HCT116 (cell line): ENCODE measurements around the gene SLC25A21. TPM values are rescaled to one million over a fixed set of nuclear protein-coding genes. Genes with fewer than 3 reads are reported as not detected.
"Not testable (repeated sequence)": the region's sequence is repeated elsewhere in the genome, so short reads cannot be mapped to it uniquely, and the experiment has no call there.

Source experiments
- ATAC-seq: fragments of 200-7000 bp; cut with Tn5 transposase; 2 replicates; pipeline ENCODE4 v1.9.1; 2020; ENCODE audit warnings: mild to moderate bottlenecking, moderate library complexity
- BruUV-seq: library from RNA; stranded (reverse); fragments of 400-500 nt; replicated peaks from 2 replicates; lab custom pipeline; 2021; lab: Mats Ljungman, UMichigan
- CTCF ChIA-PET: fragments of 300-600 bp; sonication (Branson Sonifier 250); formaldehyde crosslinking; loops from one replicate; lab custom pipeline; 2021; ENCODE audit warnings: antibody characterized with exemption; lab: Charles Lee
- POLR2A ChIA-PET: fragments of 300-600, 350-600 bp; sonication (Branson Sonifier 250); formaldehyde crosslinking; loops from one replicate; lab custom pipeline; 2021; ENCODE audit warnings: antibody characterized with exemption; lab: Charles Lee
- RAD21 ChIA-PET, 2 experiments: fragments of 300-600 bp; sonication (Branson Sonifier 250); formaldehyde crosslinking; loops; one replicate each; lab custom pipeline; 2023; ENCODE audit warnings: low total read pairs in 2 of 2; ENCODE audit not compliant: uncharacterized antibody in 2 of 2, unreplicated experiment in 2 of 2, low non-redundant PET in 1 of 2; lab: Charles Lee
- DNase-seq: peaks from one replicate; pipeline ENCODE4 v3.0.0-alpha.2; 2010; ENCODE audit warnings: low read depth, low spot score
- H2AFZ ChIP-seq: fragments of 200-600 bp; shearing (Covaris generic), sonication (generic); 2 replicates; pipeline ENCODE4 v1.6.1; 2017; ENCODE audit warnings: low read depth, mixed run types, mixed read lengths, antibody characterized with exemption, low read length; ENCODE audit not compliant: poor library complexity, severe bottlenecking
- H3K27ac ChIP-seq: 2 replicates; pipeline ENCODE4 v1.5.1; 2012; ENCODE audit warnings: low read depth, low read length
- H3K27me3 ChIP-seq: fragments of 200-600 bp; sonication (generic); 2 replicates; pipeline ENCODE4 v1.6.1; 2016; ENCODE audit warnings: mixed run types, low read length, mixed read lengths; ENCODE audit not compliant: insufficient read depth
- H3K36me3 ChIP-seq, 2 experiments: fragments of 200-500 bp in 1 of 2; fragments of 200-600 bp in 1 of 2; sonication (Bioruptor generic) in 1 of 2; sonication (generic) in 1 of 2; 2 replicates each; pipeline versions ENCODE4 v1.5.1 to v1.6.1; 2014 to 2016; ENCODE audit warnings: low read length in 2 of 2, inconsistent platforms in 1 of 2, mixed read lengths in 1 of 2, mixed run types in 1 of 2; ENCODE audit not compliant: insufficient read depth in 2 of 2, control insufficient read depth in 1 of 2
- H3K4me1 ChIP-seq, 2 experiments: fragments of 200-600 bp in 1 of 2; sonication (generic) in 1 of 2; 2 replicates each; pipeline versions ENCODE4 v1.5.1 to v1.6.1; 2012 to 2017; ENCODE audit warnings: low read length in 2 of 2, inconsistent platforms in 1 of 2, mild to moderate bottlenecking in 1 of 2, mixed read lengths in 1 of 2, mixed run types in 1 of 2, moderate library complexity in 1 of 2; ENCODE audit not compliant: insufficient read depth in 2 of 2, control insufficient read depth in 1 of 2
- H3K4me2 ChIP-seq: fragments of 200-600 bp; sonication (generic); 2 replicates; pipeline ENCODE4 v1.6.1; 2017; ENCODE audit warnings: mixed run types, low read length, mixed read lengths
- H3K4me3 ChIP-seq, 2 experiments: fragments of 200-600 bp in 1 of 2; sonication (generic) in 1 of 2; replicated peaks in 1 of 2; 2 replicates each; pipeline ENCODE4 v1.5.1; 2011 to 2016; ENCODE audit warnings: low read length in 2 of 2, control low read depth in 1 of 2, low read depth in 1 of 2, mild to moderate bottlenecking in 1 of 2, mixed read lengths in 1 of 2, mixed run types in 1 of 2
- H3K79me2 ChIP-seq: fragments of 200-600 bp; sonication (generic); 2 replicates; pipeline ENCODE4 v1.6.1; 2017; ENCODE audit warnings: mild to moderate bottlenecking, mixed run types, low read length, moderate library complexity, mixed read lengths; ENCODE audit not compliant: insufficient read depth
- H3K9ac ChIP-seq: fragments of 200-600 bp; sonication (generic); 2 replicates; pipeline ENCODE4 v1.6.1; 2016; ENCODE audit warnings: low read length, mixed read lengths
- H3K9me2 ChIP-seq: fragments of 200-600 bp; sonication (generic), shearing (Covaris generic); 2 replicates; pipeline ENCODE4 v1.6.1; 2017; ENCODE audit warnings: mixed run types, mild to moderate bottlenecking, moderate library complexity; ENCODE audit not compliant: insufficient read depth
- H3K9me3 ChIP-seq, 2 experiments: fragments of 200-500 bp in 1 of 2; fragments of 200-600 bp in 1 of 2; sonication (Bioruptor generic) in 1 of 2; sonication (generic) in 1 of 2; 2 replicates each; pipeline ENCODE4 v1.6.1; 2014 to 2017; ENCODE audit warnings: low read length in 2 of 2, mixed read lengths in 2 of 2, inconsistent platforms in 1 of 2, low read depth in 1 of 2, mild to moderate bottlenecking in 1 of 2, mixed run types in 1 of 2, moderate library complexity in 1 of 2; ENCODE audit not compliant: control insufficient read depth in 1 of 2, insufficient read depth in 1 of 2
- H4K20me1 ChIP-seq: fragments of 200-600 bp; sonication (generic), shearing (Covaris generic); 2 replicates; pipeline ENCODE4 v1.6.1; 2017; ENCODE audit warnings: mixed run types, mild to moderate bottlenecking, moderate library complexity; ENCODE audit not compliant: insufficient read depth
- CEBPB ChIP-seq: IDR thresholded peaks from 2 replicates; pipeline ENCODE4 v1.6.1; 2012; ENCODE audit warnings: low read depth
- ELF1 ChIP-seq: IDR thresholded peaks from 2 replicates; pipeline ENCODE4 v1.6.1; 2012; ENCODE audit warnings: low read depth, borderline replicate concordance
- FOSL1 ChIP-seq: IDR thresholded peaks from 2 replicates; pipeline ENCODE4 v1.6.1; 2012; ENCODE audit warnings: low read depth
- SIN3A ChIP-seq: IDR thresholded peaks from 2 replicates; pipeline ENCODE4 v1.6.1; 2012; ENCODE audit warnings: low read depth
- intact Hi-C: fragments of 100-400 bp; cut with micrococcal nuclease; formaldehyde crosslinking; loops from 2 replicates; pipeline ENCODE4 v1.10.0; 2022
- total RNA-seq: library from RNA; stranded (reverse); gene quantifications from one replicate; pipeline ENCODE4 v1.2.1, GENCODE V29; 2021; ENCODE audit not compliant: unreplicated experiment
- TF ChIP-seq, protein P1 (sequence below): IDR thresholded peaks from 2 replicates; pipeline ENCODE4 v1.6.1; 2012
- TF ChIP-seq, protein P2 (sequence below): IDR thresholded peaks from 2 replicates; pipeline ENCODE4 v1.6.1; 2011; ENCODE audit warnings: mild to moderate bottlenecking, low read length, moderate library complexity; ENCODE audit not compliant: insufficient replicate concordance; ENCODE audit errors: extremely low read depth

Gene SLC25A21
- total RNA-seq, 1 experiment from 2014 or later = 3.5 TPM

DNA sequence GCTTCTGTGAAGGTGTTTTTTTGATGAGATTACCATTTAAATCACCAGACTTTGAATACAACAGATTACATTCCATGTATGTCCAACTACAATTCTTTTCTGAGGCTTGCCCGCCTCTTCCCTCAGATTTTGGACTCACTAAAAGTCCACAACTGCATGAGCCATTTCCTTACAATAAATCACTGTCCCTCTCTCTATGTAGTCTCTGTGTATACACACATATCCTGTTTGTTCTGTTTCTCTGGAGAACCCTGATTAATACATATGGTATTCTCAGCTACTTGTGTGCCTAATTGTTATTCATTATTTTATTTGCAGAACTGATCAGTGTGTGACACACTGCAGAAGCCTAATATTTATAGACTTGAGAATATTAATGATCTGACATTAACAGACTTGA is 22.9 kb upstream of the SLC25A21 start:
- intact Hi-C loops = no loop called here
- CTCF ChIA-PET = no interaction called here
- no peak for ATAC-seq

DNA sequence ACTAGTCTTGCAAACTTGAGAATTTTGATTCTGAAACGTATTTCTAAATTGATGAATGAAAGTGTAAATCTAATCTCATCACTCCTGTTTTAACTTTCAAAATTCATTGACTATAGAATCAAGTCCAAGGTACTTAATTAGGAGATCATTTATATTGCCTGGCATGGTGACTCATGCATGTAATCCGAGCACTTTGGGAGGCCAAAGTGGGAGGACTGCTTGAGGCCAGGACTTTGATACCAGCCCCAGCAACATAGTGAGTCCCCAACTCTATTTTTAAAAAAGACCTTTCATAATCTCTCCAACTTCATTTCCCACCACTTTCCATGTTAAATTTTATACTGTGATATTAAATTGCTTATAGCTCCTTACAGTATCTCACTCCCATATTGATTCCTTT is 22.3 kb upstream of the SLC25A21 start:
- Histone ChIP-seq H3K9me3 (no peaks in the 10 kb centered on the region), H3K79me2 (no peaks in the 10 kb centered on the region), H3K9ac (no peak overlapping the region), H3K4me1 (peaks cover 12 to 31% of the 10 kb centered on the region in 2 experiments), H3K27ac (no peak overlapping the region), H3K36me3 (no peaks in the 10 kb centered on the region), H3K27me3 (no peaks in the 10 kb centered on the region), H3K4me2 (peak overlapping the region; percentile 40; the same call in 1 of the 2 replicates), H4K20me1 (no peaks in the 10 kb centered on the region), H3K9me2 (no peaks in the 10 kb centered on the region), H3K4me3 (no peak overlapping the region), H2AFZ (no peak overlapping the region)
- DNase-seq (no peak), ATAC-seq (no peak)
- TF ChIP-seq SIN3A (no peak), ELF1 (no peak), FOSL1 (peak; percentile 10; the same call in 1 of the 2 replicates), CEBPB (no peak)
- TF ChIP-seq, protein P1, sequence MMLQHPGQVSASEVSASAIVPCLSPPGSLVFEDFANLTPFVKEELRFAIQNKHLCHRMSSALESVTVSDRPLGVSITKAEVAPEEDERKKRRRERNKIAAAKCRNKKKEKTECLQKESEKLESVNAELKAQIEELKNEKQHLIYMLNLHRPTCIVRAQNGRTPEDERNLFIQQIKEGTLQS = no peak
- TF ChIP-seq, protein P2, sequence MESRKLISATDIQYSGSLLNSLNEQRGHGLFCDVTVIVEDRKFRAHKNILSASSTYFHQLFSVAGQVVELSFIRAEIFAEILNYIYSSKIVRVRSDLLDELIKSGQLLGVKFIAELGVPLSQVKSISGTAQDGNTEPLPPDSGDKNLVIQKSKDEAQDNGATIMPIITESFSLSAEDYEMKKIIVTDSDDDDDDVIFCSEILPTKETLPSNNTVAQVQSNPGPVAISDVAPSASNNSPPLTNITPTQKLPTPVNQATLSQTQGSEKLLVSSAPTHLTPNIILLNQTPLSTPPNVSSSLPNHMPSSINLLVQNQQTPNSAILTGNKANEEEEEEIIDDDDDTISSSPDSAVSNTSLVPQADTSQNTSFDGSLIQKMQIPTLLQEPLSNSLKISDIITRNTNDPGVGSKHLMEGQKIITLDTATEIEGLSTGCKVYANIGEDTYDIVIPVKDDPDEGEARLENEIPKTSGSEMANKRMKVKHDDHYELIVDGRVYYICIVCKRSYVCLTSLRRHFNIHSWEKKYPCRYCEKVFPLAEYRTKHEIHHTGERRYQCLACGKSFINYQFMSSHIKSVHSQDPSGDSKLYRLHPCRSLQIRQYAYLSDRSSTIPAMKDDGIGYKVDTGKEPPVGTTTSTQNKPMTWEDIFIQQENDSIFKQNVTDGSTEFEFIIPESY = no peak
- RAD21 ChIA-PET = no interaction called here
- CTCF ChIA-PET = no interaction called here
- POLR2A ChIA-PET = no interaction called here
- BruUV-seq = no TSS peak
- intact Hi-C loops = no loop called here

More for the DNA sequence above, 22.9 kb upstream of the SLC25A21 start:
- H2AFZ ChIP-seq = no peak overlapping the region
- H3K9ac ChIP-seq = no peak overlapping the region
- TF ChIP-seq SIN3A (no peak), CEBPB (no peak), ELF1 (no peak)
- POLR2A ChIA-PET = no interaction called here
- no peak overlapping the region for H3K4me3 ChIP-seq
- RAD21 ChIA-PET = no interaction called here
- no peaks in the 10 kb centered on the region for H3K79me2 ChIP-seq
- no peaks in the 10 kb centered on the region for H3K9me2 ChIP-seq
- no peaks in the 10 kb centered on the region for H3K36me3 ChIP-seq
- H3K4me1 ChIP-seq = peaks cover 12 to 31% of the 10 kb centered on the region in 2 experiments
- H3K9me3 ChIP-seq = no peaks in the 10 kb centered on the region
- peak overlapping the region; percentile 40; the same call in 1 of the 2 replicates for H3K4me2 ChIP-seq
- no peaks in the 10 kb centered on the region for H3K27me3 ChIP-seq
- no peak overlapping the region for H3K27ac ChIP-seq
- no TSS peak for BruUV-seq
- H4K20me1 ChIP-seq = no peaks in the 10 kb centered on the region
- no peak for DNase-seq

DNA sequence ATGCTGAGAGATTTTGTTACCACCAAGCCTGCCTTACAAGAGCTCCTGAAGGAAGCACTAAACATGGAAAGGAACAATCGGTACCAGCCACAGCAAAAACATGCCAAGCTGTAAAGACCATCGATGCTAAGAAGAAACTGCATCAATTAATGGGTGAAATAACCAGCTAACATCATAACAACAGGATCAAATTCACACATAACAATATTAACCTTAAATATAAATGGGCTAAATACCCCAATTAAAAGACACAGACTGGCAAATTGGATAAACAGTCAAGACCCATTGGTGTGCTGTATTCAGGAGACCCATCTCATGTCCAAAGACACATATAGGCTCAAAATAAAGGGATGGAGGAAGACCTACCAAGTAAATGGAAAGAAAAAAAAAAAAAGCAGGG is 17.3 kb upstream of the SLC25A21 start:
- DNase-seq, intact Hi-C loops, H3K9me3 ChIP-seq, H3K4me3 ChIP-seq, H4K20me1 ChIP-seq, H3K27ac ChIP-seq, ATAC-seq, POLR2A ChIA-PET, H2AFZ ChIP-seq, H3K79me2 ChIP-seq, H3K9ac ChIP-seq, H3K27me3 ChIP-seq, H3K4me2 ChIP-seq, H3K36me3 ChIP-seq, BruUV-seq, RAD21 ChIA-PET, H3K9me2 ChIP-seq, CTCF ChIA-PET, H3K4me1 ChIP-seq: not testable (repeated sequence)
